ENCODE measurements around the gene HOTAIR. TPM values are rescaled to one million over a fixed set of nuclear protein-coding genes. Genes with fewer than 3 reads are reported as not detected.

The HOTAIR gene
- total RNA-seq, 4 donors from 2014 or later, result 4.9 to 14.9 (median 9.7) TPM

- 1 to 3% methylated on average over 49 to 76 of the region's 87 CpGs for WGBS, 2 donors
- intact Hi-C loops (cut with DNase I; ENCODE audit: low total_unique reads), result no loop called here
- peak within 1 kb of the TSS; percentile 64 for H3K4me3 ChIP-seq (ENCODE audit: low read depth, poor library complexity, severe bottlenecking)
- TF ChIP-seq CTCF (IDR thresholded peaks at IDR 0.05) (no peak), POLR2A (IDR thresholded peaks at IDR 0.05) (no peak)
- no peak for DNase-seq (ENCODE audit: low spot score in 2 of 2)
Measured at GRCh38 chr12:54000116-54001114, 25.7 kb upstream of the HOTAIR start, which contains the start of gene HOXC9. HOXC9 (plus strand) TSS chr12:54000161; CDS start chr12:54000189, 28 bp downstream.

- peak; percentile 79 to 96 for DNase-seq (ENCODE audit: low spot score in 2 of 2)
- H3K4me3 ChIP-seq (ENCODE audit: low read depth, poor library complexity, severe bottlenecking), result peak overlapping the region; percentile 64
- TF ChIP-seq CTCF (IDR thresholded peaks at IDR 0.05) (no peak), POLR2A (IDR thresholded peaks at IDR 0.05) (no peak)
- intact Hi-C loops (cut with DNase I; ENCODE audit: low total_unique reads), result no loop called here
- WGBS, 2 donors, result 0% methylated on average over 35 of the region's 35 CpGs
Measured at GRCh38 chr12:53999559-54000115, 24.9 kb upstream of the HOTAIR start.

- 3 to 5% methylated on average over 13 of the region's 13 CpGs for WGBS, 2 donors
- intact Hi-C loops (cut with DNase I; ENCODE audit: low total_unique reads), result no loop called here
- DNase-seq (ENCODE audit: low spot score in 2 of 2), result no peak
- TF ChIP-seq CTCF (IDR thresholded peaks at IDR 0.05) (no peak), POLR2A (IDR thresholded peaks at IDR 0.05) (no peak)
- H3K4me3 ChIP-seq (ENCODE audit: low read depth, poor library complexity, severe bottlenecking), result no peak overlapping the region
Measured at GRCh38 chr12:53998900-53999236, 24.1 kb upstream of the HOTAIR start.

GRCh38 chr12:53998110-53998899 lies 23.6 kb upstream of the HOTAIR start:
- intact Hi-C loops (cut with DNase I; ENCODE audit: low total_unique reads), result no loop called here

More at GRCh38 chr12:53998110-53998899, 23.6 kb upstream of the HOTAIR start:
- no peak for TF ChIP-seq POLR2A (IDR thresholded peaks at IDR 0.05)
- no peak for TF ChIP-seq CTCF (IDR thresholded peaks at IDR 0.05)
- WGBS, 2 donors, result 10 to 14% methylated on average over 11 of the region's 11 CpGs
- DNase-seq (ENCODE audit: low spot score in 2 of 2), result no peak
- H3K4me3 ChIP-seq (ENCODE audit: low read depth, poor library complexity, severe bottlenecking), result no peak overlapping the region
